ENCODE data around the gene HEMK1.
A peak's percentile ranks its signal among the peaks of the same experiment; 100 is the strongest.

The HEMK1 gene

GRCh38 chr3:50617096-50617791 lies 47.9 kb downstream of the HEMK1 start, which contains the start of gene MAPKAPK3:
Gene MAPKAPK3, plus strand, starts transcription at chr3:50617151. Its CDS starts 415 bp downstream, at chr3:50617566.
- peak; percentile 31 for DNase-seq

GRCh38 chr3:50617911-50618481 lies 48.7 kb downstream of the HEMK1 start:
- DNase-seq: no peak

GRCh38 chr3:50620420-50620819 lies 51.1 kb downstream of the HEMK1 start:
- DNase-seq: no peak

- DNase-seq: no peak
Measured at GRCh38 chr3:50620820-50621219, 51.5 kb downstream of the HEMK1 start.

- no peak for DNase-seq
Measured at GRCh38 chr3:50622881-50623280, 53.6 kb downstream of the HEMK1 start.

- peak; percentile 44 for DNase-seq
Measured at GRCh38 chr3:50623840-50624474, 54.6 kb downstream of the HEMK1 start.

- no peak for DNase-seq
Measured at GRCh38 chr3:50624634-50625033, 55.3 kb downstream of the HEMK1 start.

GRCh38 chr3:50625231-50626182 lies 56.2 kb downstream of the HEMK1 start:
- no peak for DNase-seq

GRCh38 chr3:50626401-50626800 lies 57.1 kb downstream of the HEMK1 start:
- DNase-seq: no peak

GRCh38 chr3:50627407-50628051 lies 58.2 kb downstream of the HEMK1 start:
- no peak for DNase-seq

GRCh38 chr3:50628601-50629000 lies 59.3 kb downstream of the HEMK1 start:
- DNase-seq: no peak

- DNase-seq: no peak
Measured at GRCh38 chr3:50630394-50630793, 61.1 kb downstream of the HEMK1 start.

GRCh38 chr3:50630877-50631276 lies 61.6 kb downstream of the HEMK1 start:
- DNase-seq: no peak

GRCh38 chr3:50632450-50632849 lies 63.1 kb downstream of the HEMK1 start:
- DNase-seq: no peak

GRCh38 chr3:50633230-50633790 lies 64.0 kb downstream of the HEMK1 start:
- DNase-seq: no peak

GRCh38 chr3:50635066-50635465 lies 65.7 kb downstream of the HEMK1 start:
- DNase-seq: no peak

- no peak for DNase-seq
Measured at GRCh38 chr3:50637011-50637410, 67.7 kb downstream of the HEMK1 start.

- DNase-seq: no peak
Measured at GRCh38 chr3:50637945-50638344, 68.6 kb downstream of the HEMK1 start.

- DNase-seq: no peak
Measured at GRCh38 chr3:50639055-50639494, 69.8 kb downstream of the HEMK1 start.

- no peak for DNase-seq
Measured at GRCh38 chr3:50642382-50642781, 73.1 kb downstream of the HEMK1 start.

GRCh38 chr3:50644561-50644960 lies 75.2 kb downstream of the HEMK1 start:
- DNase-seq: no peak

- DNase-seq: no peak
Measured at GRCh38 chr3:50645378-50645777, 76.1 kb downstream of the HEMK1 start.
